ENCODE data around the gene ETV6. TPM values are rescaled to one million over a fixed set of nuclear protein-coding genes. Genes with fewer than 3 reads are reported as not detected.
A peak's percentile ranks its signal among the peaks of the same experiment; 100 is the strongest.

Gene ETV6
- polyA plus RNA-seq, 3 donors = 6.8 to 45.1 (median 11.7) TPM

- H3K9me3 ChIP-seq (replicated peaks in 1 of 2; ENCODE audit: control insufficient read depth in 1 of 2, insufficient read depth in 1 of 2, low read length in 2 of 2) = no peaks in the 10 kb centered on the region
- no peak for DNase-seq
- H3K4me1 ChIP-seq (ENCODE audit: control insufficient read depth in 1 of 2, insufficient read depth in 2 of 2, low read length in 2 of 2) = peaks cover 34 to 38% of the 10 kb centered on the region in 2 donors
- H3K9me3 Mint-ChIP-seq = no peaks in the 10 kb centered on the region
- peak overlapping the region; percentile 0 for H3K9ac ChIP-seq (ENCODE audit: insufficient read depth, low read length, poor library complexity, severe bottlenecking)
- TF ChIP-seq, protein P1, sequence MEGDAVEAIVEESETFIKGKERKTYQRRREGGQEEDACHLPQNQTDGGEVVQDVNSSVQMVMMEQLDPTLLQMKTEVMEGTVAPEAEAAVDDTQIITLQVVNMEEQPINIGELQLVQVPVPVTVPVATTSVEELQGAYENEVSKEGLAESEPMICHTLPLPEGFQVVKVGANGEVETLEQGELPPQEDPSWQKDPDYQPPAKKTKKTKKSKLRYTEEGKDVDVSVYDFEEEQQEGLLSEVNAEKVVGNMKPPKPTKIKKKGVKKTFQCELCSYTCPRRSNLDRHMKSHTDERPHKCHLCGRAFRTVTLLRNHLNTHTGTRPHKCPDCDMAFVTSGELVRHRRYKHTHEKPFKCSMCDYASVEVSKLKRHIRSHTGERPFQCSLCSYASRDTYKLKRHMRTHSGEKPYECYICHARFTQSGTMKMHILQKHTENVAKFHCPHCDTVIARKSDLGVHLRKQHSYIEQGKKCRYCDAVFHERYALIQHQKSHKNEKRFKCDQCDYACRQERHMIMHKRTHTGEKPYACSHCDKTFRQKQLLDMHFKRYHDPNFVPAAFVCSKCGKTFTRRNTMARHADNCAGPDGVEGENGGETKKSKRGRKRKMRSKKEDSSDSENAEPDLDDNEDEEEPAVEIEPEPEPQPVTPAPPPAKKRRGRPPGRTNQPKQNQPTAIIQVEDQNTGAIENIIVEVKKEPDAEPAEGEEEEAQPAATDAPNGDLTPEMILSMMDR (IDR thresholded peaks at IDR 0.05) = no peak
- no peak overlapping the region for H2AFZ ChIP-seq (ENCODE audit: insufficient read depth, low read depth, low read length, poor library complexity, severe bottlenecking)
- H3K27ac ChIP-seq (ENCODE audit: low read depth in 1 of 2, low read length in 2 of 2) = peak overlapping the region in 1 of 2 donors; percentile 78
- H3K27me3 ChIP-seq (ENCODE audit: control insufficient read depth in 2 of 2, insufficient read depth in 2 of 2, low read length in 2 of 2) = no peaks in the 10 kb centered on the region
- H3K4me2 ChIP-seq (replicated peaks; ENCODE audit: extremely low read depth, low read length, poor library complexity, severe bottlenecking) = no peak overlapping the region
- H3K4me1 Mint-ChIP-seq = peaks cover 30% of the 10 kb centered on the region
- no peak overlapping the region for H3K4me3 ChIP-seq (replicated peaks in 1 of 3; ENCODE audit: low read depth in 2 of 3, low read length in 3 of 3)
- H3K36me3 Mint-ChIP-seq = peaks cover 39 to 46% of the 10 kb centered on the region in 2 donors
- intact Hi-C loops (cut with micrococcal nuclease) = no loop called here
- H3K4me3 Mint-ChIP-seq = no peak overlapping the region
- peaks cover 0 to 3% (median 0%) of the 10 kb centered on the region in 3 donors for H3K27me3 Mint-ChIP-seq (ENCODE audit: low read depth in 3 of 3)
- WGBS (ENCODE audit: insufficient coverage) = 94% methylated on average over 3 of the region's 7 CpGs
- peaks cover 94% of the 10 kb centered on the region for H3K79me2 ChIP-seq (ENCODE audit: insufficient read depth, low read length)
- peaks cover 15% of the 10 kb centered on the region for H4K20me1 ChIP-seq (ENCODE audit: insufficient read depth, low read length)
- peaks cover 8 to 28% of the 10 kb centered on the region in 2 donors for H3K36me3 ChIP-seq (replicated peaks in 1 of 2; ENCODE audit: control insufficient read depth in 1 of 2, insufficient read depth in 2 of 2, low read length in 2 of 2)
- peak overlapping the region in 3 of 7 donors; percentile 76 to 94 (median 78) for H3K27ac Mint-ChIP-seq
Measured at GRCh38 chr12:11823043-11823442, 173.6 kb downstream of the ETV6 start.

DNA sequence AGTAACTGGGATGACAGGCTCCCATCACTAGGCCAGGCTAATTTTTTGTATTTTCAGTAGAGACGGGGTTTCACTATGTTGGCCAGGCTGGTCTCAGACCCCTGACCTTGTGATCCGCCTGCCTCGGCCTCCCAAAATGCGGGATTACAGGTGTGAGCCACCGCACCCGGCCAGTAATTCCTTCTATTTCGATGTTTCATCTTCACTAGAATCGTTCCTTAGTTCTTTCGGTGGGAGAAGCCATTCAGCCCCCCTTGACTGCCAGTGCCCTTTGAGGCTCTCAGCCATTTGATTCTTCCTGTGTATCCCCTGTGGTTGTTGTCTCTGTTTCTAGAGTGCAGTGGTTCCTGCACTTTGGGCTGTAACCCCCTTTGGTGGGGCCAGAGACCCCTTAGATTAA is 174.1 kb downstream of the ETV6 start:
- peaks cover 13% of the 10 kb centered on the region for H4K20me1 ChIP-seq (ENCODE audit: insufficient read depth, low read length)
- H2AFZ ChIP-seq (ENCODE audit: insufficient read depth, low read depth, low read length, poor library complexity, severe bottlenecking) = no peak overlapping the region
- no peaks in the 10 kb centered on the region for H3K9me3 ChIP-seq (replicated peaks in 1 of 2; ENCODE audit: control insufficient read depth in 1 of 2, insufficient read depth in 1 of 2, low read length in 2 of 2)
- H3K4me2 ChIP-seq (replicated peaks; ENCODE audit: extremely low read depth, low read length, poor library complexity, severe bottlenecking) = no peak overlapping the region
- H3K36me3 ChIP-seq (replicated peaks in 1 of 2; ENCODE audit: control insufficient read depth in 1 of 2, insufficient read depth in 2 of 2, low read length in 2 of 2) = peaks cover 8 to 31% of the 10 kb centered on the region in 2 donors
- peaks cover 0 to 3% (median 0%) of the 10 kb centered on the region in 3 donors for H3K27me3 Mint-ChIP-seq (ENCODE audit: low read depth in 3 of 3)
- intact Hi-C loops (cut with micrococcal nuclease) = no loop called here
- H3K79me2 ChIP-seq (ENCODE audit: insufficient read depth, low read length) = peaks cover 94% of the 10 kb centered on the region
- no peak overlapping the region for H3K4me3 Mint-ChIP-seq
- peaks cover 39 to 45% of the 10 kb centered on the region in 2 donors for H3K36me3 Mint-ChIP-seq
- no peak overlapping the region for H3K4me3 ChIP-seq (replicated peaks in 1 of 3; ENCODE audit: low read depth in 2 of 3, low read length in 3 of 3)
- no peaks in the 10 kb centered on the region for H3K9me3 Mint-ChIP-seq
- H3K9ac ChIP-seq (ENCODE audit: insufficient read depth, low read length, poor library complexity, severe bottlenecking) = no peak overlapping the region
- peaks cover 29% of the 10 kb centered on the region for H3K4me1 Mint-ChIP-seq
- peak overlapping the region in 6 of 7 donors; percentile 51 to 94 (median 70) for H3K27ac Mint-ChIP-seq
- 97% methylated on average over 6 of the region's 9 CpGs for WGBS (ENCODE audit: insufficient coverage)
- TF ChIP-seq, protein P1 (IDR thresholded peaks at IDR 0.05) = no peak
- no peaks in the 10 kb centered on the region for H3K27me3 ChIP-seq (ENCODE audit: control insufficient read depth in 2 of 2, insufficient read depth in 2 of 2, low read length in 2 of 2)
- peaks cover 40 to 43% of the 10 kb centered on the region in 2 donors for H3K4me1 ChIP-seq (ENCODE audit: control insufficient read depth in 1 of 2, insufficient read depth in 2 of 2, low read length in 2 of 2)
- no peak for DNase-seq
- H3K27ac ChIP-seq (ENCODE audit: low read depth in 1 of 2, low read length in 2 of 2) = peak overlapping the region in 1 of 2 donors; percentile 78

Measured in CD14-positive monocyte (primary cell).